SK-N-SH treated with all-trans-retinoic acid at 6 μM for 48 hours (cell line): ENCODE data around the gene FLOT1.

ENCODE experiments used
- CREB5 ChIP-seq: fragments of 250-450 bp; sonication (Bioruptor Pico); IDR thresholded peaks from 2 replicates; pipeline ENCODE4 v1.5.1; 2020; ENCODE audit warnings: low read depth, mild to moderate bottlenecking, moderate library complexity
- CSRNP3 ChIP-seq: fragments of 250-450 bp; sonication (Bioruptor Pico); IDR thresholded peaks from 2 replicates; pipeline ENCODE4 v1.5.1; 2021; ENCODE audit warnings: mild to moderate bottlenecking, moderate library complexity
- GLIS3 ChIP-seq: fragments of 250-450 bp; sonication (Bioruptor Pico); IDR thresholded peaks from 2 replicates; pipeline ENCODE4 v1.5.0; 2020; ENCODE audit warnings: mild to moderate bottlenecking, moderate library complexity
- TOX ChIP-seq: fragments of 250-450 bp; sonication (Bioruptor Pico); IDR thresholded peaks from 2 replicates; pipeline ENCODE4 v1.8.0; 2021; ENCODE audit warnings: mild to moderate bottlenecking, moderate library complexity, borderline replicate concordance
- ZNF8 ChIP-seq: fragments of 450-650 bp; formaldehyde crosslinking; IDR thresholded peaks from 2 replicates; pipeline ENCODE4 v1.5.0; 2020; ENCODE audit warnings: mild to moderate bottlenecking, moderate library complexity
- TF ChIP-seq, protein P1 (sequence below): fragments of 250-450 bp; sonication (Bioruptor Pico); IDR thresholded peaks from 2 replicates; pipeline ENCODE4 v1.5.0; 2020; ENCODE audit warnings: mild to moderate bottlenecking, moderate library complexity

DNA sequence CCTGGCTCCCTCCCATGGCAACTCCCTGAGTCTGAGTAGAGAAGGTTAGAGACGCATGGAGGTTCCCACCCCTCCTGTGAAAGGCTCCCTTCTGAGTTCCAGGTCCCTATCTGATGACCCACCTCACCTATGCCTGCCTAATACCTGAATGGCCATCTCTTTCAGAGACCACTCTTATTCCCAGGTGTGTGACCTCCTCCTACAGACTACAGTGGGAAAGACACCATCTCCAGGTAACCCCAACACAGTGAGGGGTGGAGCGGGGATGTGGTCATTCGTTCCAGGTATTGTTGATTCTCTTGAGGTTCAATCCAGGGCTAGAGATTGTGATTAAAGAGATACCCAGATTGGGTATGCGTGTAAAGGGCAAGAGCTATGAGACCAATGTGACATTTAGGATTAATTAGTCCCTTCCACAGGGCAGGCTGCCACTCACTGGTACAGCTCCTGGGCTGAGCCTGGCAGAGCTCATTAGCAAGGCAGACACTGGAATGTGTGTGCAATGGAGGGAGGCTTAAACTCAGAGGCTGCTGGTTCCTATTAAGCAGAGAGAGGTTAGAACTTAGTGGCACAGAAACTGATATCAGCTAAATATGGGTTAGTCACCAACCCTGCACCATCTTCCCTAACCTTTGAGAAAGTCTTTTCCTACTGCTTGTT is 48.4 kb upstream of the FLOT1 start:
- no peak for TF ChIP-seq CSRNP3
- TF ChIP-seq GLIS3 (CRISPR knock-in tag), result no peak
- TF ChIP-seq, protein P1, sequence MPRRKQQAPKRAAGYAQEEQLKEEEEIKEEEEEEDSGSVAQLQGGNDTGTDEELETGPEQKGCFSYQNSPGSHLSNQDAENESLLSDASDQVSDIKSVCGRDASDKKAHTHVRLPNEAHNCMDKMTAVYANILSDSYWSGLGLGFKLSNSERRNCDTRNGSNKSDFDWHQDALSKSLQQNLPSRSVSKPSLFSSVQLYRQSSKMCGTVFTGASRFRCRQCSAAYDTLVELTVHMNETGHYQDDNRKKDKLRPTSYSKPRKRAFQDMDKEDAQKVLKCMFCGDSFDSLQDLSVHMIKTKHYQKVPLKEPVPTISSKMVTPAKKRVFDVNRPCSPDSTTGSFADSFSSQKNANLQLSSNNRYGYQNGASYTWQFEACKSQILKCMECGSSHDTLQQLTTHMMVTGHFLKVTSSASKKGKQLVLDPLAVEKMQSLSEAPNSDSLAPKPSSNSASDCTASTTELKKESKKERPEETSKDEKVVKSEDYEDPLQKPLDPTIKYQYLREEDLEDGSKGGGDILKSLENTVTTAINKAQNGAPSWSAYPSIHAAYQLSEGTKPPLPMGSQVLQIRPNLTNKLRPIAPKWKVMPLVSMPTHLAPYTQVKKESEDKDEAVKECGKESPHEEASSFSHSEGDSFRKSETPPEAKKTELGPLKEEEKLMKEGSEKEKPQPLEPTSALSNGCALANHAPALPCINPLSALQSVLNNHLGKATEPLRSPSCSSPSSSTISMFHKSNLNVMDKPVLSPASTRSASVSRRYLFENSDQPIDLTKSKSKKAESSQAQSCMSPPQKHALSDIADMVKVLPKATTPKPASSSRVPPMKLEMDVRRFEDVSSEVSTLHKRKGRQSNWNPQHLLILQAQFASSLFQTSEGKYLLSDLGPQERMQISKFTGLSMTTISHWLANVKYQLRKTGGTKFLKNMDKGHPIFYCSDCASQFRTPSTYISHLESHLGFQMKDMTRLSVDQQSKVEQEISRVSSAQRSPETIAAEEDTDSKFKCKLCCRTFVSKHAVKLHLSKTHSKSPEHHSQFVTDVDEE, result no peak
- TF ChIP-seq CREB5, result no peak
- no peak for TF ChIP-seq TOX
- TF ChIP-seq ZNF8 (CRISPR knock-in tag), result no peak
